LNCAP (cell line): ENCODE measurements around the gene KRTAP10-5.

Experiments
- TF ChIP-seq, protein P1 (sequence below): fragments of 450-650 bp; IDR thresholded peaks from 2 replicates; pipeline ENCODE4 v1.5.1; 2017; ENCODE audit warnings: mild to moderate bottlenecking

KRTAP10-5 gene

DNA sequence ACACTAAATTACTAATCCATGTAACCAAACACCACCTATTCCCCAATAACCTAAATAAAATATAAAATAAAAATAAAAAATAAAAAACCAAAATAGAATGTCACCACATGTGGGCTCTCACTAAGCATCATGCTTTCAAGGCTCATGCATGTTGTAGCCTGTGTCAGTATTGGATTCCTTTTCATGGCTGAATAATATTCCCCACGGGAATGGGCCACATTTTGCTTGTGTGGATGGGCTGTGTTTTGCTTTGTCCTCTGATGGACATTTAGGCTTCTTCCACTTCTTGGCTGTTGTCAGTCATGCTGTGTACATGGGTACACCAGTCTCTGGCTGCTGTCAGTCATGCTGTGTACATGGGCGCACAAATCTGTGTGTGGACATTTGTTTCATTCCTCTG, 8.7 kb upstream of the KRTAP10-5 start:
- TF ChIP-seq, protein P1, sequence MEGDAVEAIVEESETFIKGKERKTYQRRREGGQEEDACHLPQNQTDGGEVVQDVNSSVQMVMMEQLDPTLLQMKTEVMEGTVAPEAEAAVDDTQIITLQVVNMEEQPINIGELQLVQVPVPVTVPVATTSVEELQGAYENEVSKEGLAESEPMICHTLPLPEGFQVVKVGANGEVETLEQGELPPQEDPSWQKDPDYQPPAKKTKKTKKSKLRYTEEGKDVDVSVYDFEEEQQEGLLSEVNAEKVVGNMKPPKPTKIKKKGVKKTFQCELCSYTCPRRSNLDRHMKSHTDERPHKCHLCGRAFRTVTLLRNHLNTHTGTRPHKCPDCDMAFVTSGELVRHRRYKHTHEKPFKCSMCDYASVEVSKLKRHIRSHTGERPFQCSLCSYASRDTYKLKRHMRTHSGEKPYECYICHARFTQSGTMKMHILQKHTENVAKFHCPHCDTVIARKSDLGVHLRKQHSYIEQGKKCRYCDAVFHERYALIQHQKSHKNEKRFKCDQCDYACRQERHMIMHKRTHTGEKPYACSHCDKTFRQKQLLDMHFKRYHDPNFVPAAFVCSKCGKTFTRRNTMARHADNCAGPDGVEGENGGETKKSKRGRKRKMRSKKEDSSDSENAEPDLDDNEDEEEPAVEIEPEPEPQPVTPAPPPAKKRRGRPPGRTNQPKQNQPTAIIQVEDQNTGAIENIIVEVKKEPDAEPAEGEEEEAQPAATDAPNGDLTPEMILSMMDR, result no peak

DNA sequence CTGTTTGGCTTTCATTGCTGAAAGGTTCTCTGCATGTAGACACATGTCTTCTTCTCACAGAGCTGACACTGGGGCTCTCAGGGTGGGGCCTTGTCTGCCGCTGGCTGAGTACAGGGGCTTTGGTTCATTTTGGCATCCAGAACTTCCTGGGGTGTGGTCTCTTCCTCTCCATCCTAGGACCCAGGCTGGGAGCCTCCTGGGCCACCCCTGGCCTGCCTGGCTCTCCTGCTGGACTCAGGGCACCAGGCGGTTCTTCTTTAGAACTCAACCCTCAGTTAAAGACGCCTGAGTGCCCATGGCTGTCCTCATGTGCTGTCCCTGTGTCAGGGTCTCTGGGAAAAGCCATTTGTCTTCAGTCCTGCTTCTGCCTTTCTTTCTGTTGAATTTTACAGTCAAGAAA, 5.5 kb upstream of the KRTAP10-5 start:
- TF ChIP-seq, protein P1, result no peak

DNA sequence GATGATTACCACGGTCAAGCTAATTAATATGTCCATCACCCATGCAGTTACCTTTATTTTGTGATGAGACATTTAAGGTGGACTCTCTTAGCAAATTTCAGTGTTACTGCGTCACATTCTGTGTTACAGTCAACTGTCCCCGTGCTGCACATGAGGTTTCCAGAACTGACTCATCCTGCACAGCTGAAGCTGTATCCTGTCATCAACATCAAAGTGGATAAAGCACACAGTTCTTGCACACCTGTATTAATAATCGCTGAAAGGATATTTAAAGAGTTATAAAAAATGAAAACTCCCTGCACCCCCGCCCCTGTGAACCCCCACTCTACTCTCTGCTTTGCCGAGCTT, 3.4 kb upstream of the KRTAP10-5 start:
- TF ChIP-seq, protein P1, result no peak

DNA sequence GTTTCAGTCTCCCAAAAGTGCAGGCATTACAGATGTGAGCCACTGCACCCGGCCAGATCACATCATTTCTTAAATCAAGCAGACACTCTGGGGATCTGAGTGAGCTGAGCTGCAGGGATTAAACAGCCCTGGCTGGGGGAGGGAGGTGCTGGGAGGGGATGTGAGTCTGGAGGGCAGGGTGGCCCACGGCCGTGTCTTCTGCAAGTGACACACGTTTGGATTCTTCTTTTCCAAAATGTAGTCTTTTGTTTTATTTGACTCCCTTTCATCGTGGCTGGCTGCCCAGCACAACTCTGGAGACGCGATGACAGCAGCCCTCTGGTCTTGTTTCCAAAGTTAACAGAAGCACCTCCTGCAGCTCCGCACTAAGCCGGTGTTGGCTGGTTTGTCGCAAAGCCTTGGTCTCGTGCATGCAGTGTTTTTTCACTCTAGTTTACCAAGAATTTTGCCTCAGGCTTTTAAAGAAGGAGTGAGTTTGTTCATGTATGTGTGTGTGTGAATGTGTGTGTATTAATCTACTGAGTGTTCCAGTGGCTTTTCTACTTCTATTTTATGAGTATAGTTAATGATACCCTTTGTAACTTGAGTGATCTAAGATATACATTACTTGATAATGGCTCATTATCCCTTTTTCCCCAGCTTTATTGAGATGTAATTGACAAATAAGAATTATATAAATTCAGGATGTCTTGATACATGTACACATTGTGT, 2.8 kb upstream of the KRTAP10-5 start:
- TF ChIP-seq, protein P1, result no peak

- TF ChIP-seq, protein P1, result no peak
These were observed 1.7 kb upstream of the KRTAP10-5 start for GRCh38 chr21:44582055-44582454.

- TF ChIP-seq, protein P1, result no peak
These were observed 754 bp upstream of the KRTAP10-5 start for GRCh38 chr21:44581158-44581557.

GRCh38 chr21:44579833-44580144, 615 bp downstream of the KRTAP10-5 start:
- TF ChIP-seq, protein P1, result no peak
